Kidney epithelial cell (primary cell): ENCODE data around the gene SLC46A2. TPM values are rescaled to one million over a fixed set of nuclear protein-coding genes. Genes with fewer than 3 reads are reported as not detected.

ENCODE experiments used
- DNase-seq: peaks from one replicate; pipeline ENCODE4 v3.0.0-alpha.2; 2010; ENCODE audit warnings: low read depth
- H3K27me3 ChIP-seq: 2 replicates; pipeline ENCODE4 v1.6.0; 2011; ENCODE audit warnings: low read length; ENCODE audit not compliant: control insufficient read depth, insufficient read depth
- H3K36me3 ChIP-seq: 2 replicates; pipeline ENCODE4 v1.5.1; 2011; ENCODE audit warnings: low read length; ENCODE audit not compliant: control insufficient read depth, insufficient read depth
- H3K4me3 ChIP-seq: 2 replicates; pipeline ENCODE4 v1.5.1; 2011; ENCODE audit warnings: low read depth, mild to moderate bottlenecking, control low read depth, low read length
- total RNA-seq: library from RNA; depleted of rRNA; stranded (reverse); fragments of >200 nt; gene quantifications from 2 replicates; pipeline ENCODE4 v1.2.3, GENCODE V29; 2015
- TF ChIP-seq, protein P1 (sequence below): IDR thresholded peaks from 2 replicates; pipeline ENCODE4 v1.5.1; 2011; ENCODE audit warnings: mild to moderate bottlenecking, moderate library complexity, low read length, control low read depth, inconsistent platforms; ENCODE audit not compliant: insufficient read depth, poor library complexity, severe bottlenecking

The SLC46A2 gene
- total RNA-seq, 1 donor from 2014 or later = not detected

DNA sequence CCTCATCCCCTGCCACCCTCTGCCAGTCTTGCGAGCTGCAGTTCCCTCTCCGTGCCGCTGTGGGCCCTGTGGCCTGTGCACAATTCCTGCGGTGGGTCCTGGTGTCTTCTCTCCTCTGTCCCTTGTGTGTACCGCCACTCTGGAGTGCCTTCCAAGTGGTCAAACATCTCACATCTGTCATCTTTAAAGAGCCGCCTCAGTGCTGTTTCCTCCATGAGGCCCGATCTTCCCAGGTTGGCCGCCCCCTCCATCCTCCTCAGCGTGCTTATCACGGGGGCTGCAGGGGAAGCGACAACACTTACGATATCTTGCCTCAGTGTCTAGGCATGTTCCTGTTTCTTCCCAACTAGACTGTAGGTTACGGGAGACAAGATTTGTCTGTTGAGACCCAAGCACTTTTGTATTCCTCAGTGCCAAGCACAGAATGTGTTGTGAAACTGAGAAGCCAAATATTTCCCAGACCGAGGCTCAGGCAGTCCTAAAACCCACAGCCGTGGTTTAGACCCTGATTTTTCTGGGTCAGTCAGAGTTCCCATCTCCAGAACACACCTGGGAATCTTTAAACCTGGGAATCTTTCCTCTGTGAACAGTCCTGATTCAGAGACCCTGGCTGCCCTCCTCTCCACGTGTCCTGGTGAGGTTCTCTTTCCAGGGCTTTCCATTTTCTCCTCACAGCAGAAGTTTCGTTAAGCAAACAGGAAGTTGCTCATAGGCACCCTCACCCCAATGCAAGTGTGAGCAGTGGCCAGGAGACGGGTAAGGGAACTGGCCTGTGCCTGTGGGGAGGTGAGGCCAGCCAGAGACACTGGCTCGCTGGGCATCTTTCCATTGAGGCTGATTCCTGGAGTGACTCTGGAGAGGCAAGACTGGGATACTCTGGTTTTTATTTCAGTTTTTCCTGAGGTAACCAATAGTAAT lies 28.8 kb downstream of the SLC46A2 start:
- H3K27me3 ChIP-seq = no peaks in the 10 kb centered on the region
- no peaks in the 10 kb centered on the region for H3K36me3 ChIP-seq
- no peak overlapping the region for H3K4me3 ChIP-seq
- no peak for DNase-seq
- TF ChIP-seq, protein P1, sequence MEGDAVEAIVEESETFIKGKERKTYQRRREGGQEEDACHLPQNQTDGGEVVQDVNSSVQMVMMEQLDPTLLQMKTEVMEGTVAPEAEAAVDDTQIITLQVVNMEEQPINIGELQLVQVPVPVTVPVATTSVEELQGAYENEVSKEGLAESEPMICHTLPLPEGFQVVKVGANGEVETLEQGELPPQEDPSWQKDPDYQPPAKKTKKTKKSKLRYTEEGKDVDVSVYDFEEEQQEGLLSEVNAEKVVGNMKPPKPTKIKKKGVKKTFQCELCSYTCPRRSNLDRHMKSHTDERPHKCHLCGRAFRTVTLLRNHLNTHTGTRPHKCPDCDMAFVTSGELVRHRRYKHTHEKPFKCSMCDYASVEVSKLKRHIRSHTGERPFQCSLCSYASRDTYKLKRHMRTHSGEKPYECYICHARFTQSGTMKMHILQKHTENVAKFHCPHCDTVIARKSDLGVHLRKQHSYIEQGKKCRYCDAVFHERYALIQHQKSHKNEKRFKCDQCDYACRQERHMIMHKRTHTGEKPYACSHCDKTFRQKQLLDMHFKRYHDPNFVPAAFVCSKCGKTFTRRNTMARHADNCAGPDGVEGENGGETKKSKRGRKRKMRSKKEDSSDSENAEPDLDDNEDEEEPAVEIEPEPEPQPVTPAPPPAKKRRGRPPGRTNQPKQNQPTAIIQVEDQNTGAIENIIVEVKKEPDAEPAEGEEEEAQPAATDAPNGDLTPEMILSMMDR = no peak

DNA sequence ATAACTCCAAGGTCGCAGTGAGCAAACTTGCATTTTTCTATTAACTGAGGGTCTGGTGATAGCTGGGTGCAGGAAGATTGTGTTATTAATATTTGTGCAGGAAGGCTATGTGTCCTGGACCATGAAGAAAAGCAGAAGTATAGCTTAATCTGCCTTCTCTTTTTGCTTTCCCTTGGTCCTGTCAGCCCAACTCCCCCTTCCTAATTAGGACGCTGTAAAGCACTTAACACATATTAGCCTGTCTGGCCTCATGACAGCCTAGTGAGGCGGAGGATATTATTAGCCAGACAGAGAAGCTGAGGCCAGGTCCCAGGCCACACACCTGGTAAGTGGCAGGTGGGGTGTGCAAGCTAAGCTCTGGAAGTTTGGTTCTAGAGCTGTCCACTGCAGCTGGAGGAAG lies 29.5 kb downstream of the SLC46A2 start:
- Histone ChIP-seq H3K27me3 (no peaks in the 10 kb centered on the region), H3K36me3 (no peaks in the 10 kb centered on the region), H3K4me3 (no peak overlapping the region)
- TF ChIP-seq, protein P1 = no peak
- DNase-seq = no peak

DNA sequence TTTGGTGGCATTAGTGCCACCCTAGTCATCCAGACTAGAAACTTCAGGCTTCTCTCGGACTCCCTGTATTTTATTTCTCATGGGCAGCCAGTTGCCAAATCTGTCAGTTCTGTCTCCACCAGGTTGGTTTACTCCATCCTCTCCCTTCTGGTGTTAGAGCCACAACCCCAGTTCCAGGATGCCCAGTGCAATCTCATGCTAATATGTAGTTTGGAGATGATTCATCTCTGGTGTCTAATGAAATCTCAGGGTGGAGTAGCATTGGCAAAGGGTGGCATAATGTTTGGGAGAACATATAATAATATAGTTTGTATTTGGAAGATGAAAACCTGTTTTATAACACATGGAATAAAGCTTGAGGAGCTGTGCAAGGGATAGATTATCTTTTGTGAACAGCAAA lies 30.2 kb downstream of the SLC46A2 start:
- DNase-seq = no peak
- no peaks in the 10 kb centered on the region for H3K36me3 ChIP-seq
- TF ChIP-seq, protein P1 = no peak
- H3K4me3 ChIP-seq = no peak overlapping the region
- H3K27me3 ChIP-seq = no peaks in the 10 kb centered on the region

DNA sequence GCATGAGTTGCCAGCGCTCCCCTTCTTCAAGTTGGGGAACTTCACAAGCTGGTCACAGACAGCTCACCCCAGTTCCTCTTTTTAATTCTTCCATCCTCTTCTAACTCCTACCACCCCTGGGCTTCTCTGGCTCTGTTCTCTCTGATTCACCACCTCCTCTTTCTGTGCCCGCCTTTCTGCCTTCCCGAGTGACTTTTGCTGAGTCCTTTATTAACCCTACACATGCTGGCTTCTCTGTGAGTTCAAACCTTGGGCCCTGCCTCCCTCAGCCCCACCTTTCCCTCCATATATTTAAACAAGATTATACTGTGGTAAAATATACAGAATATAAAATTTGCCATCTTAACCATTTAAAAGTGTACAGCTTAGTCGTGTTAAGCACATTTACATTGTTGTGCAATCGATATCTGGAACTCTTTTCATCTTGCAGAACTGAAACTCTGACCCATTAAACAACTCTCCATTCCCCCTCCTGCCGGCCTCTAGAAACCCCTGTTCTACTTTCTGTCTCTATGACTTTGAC lies 32.0 kb downstream of the SLC46A2 start:
- TF ChIP-seq, protein P1 = no peak
- Histone ChIP-seq H3K4me3 (no peak overlapping the region), H3K36me3 (no peaks in the 10 kb centered on the region), H3K27me3 (no peaks in the 10 kb centered on the region)
- no peak for DNase-seq

DNA sequence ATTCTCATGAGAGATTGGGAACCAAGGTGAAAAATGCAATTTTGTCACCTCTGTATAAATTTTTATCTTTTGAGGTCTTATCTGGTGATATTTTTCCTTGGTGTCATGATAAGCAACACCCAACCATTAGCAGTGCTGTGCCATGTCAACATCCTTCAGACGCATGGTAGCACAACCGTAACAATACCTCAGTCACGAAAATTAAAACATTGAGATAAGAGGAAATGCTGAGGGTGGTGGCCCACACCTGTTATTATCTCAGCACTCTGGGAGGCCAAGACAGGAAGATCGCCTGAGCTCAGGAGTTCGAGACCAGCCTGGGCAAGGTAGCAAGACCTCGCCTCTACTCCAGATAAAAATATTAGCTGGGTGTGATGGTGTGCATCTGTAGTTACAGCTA lies 32.7 kb downstream of the SLC46A2 start:
- Histone ChIP-seq H3K4me3 (no peak overlapping the region), H3K27me3 (no peaks in the 10 kb centered on the region), H3K36me3 (no peaks in the 10 kb centered on the region)
- no peak for DNase-seq
- TF ChIP-seq, protein P1 = no peak
